GM12891 (cell line): Measurements from ENCODE around the gene MAP3K7.

ENCODE experiments used
- POLR2A ChIP-seq: IDR thresholded peaks from 2 replicates; pipeline ENCODE4 v1.6.1; 2011; ENCODE audit warnings: low read depth, low read length, control low read depth
- POLR2AphosphoS5 ChIP-seq: IDR thresholded peaks from 2 replicates; pipeline ENCODE4 v1.6.1; 2011; ENCODE audit warnings: low read depth, low read length, control low read depth
- SPI1 ChIP-seq: IDR thresholded peaks from 2 replicates; pipeline ENCODE4 v1.6.1; 2011; ENCODE audit warnings: low read depth, low read length, control low read depth
- TAF1 ChIP-seq: IDR thresholded peaks from 2 replicates; pipeline ENCODE4 v1.6.1; 2011; ENCODE audit warnings: low read depth, low read length, control low read depth

DNA sequence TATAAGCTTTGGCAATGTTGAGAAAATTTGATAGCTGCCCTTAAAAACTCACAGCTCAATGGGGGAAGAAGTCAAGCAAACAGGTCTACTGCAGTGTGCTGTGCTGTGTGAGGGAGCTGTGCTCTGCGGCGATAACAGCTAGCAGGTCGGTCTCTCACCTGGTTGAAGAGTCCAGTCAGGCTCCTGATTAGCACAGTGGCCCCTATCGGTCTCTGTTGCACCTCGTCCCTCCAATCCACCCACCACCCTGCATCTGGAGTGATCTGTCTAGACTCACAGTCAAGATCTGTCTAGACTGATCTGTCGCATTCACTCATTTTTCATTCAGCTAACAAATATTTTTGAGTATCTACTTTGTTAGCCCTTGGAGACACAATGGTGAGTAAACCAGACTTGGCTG lies 94.1 kb downstream of the MAP3K7 start:
- TF ChIP-seq POLR2A (no peak), POLR2AphosphoS5 (no peak), SPI1 (no peak), TAF1 (no peak)
